DMS 273 (cell line): ENCODE measurements around the gene ZMYND19.
"Not testable (repeated sequence)": the region's sequence is repeated elsewhere in the genome, so short reads cannot be mapped to it uniquely, and the experiment has no call there.

Experiments
- DNase-seq: peaks from one replicate; lab custom pipeline; 2025; ENCODE audit not compliant: unreplicated experiment; lab: John Stamatoyannopoulos, UW

The ZMYND19 gene

GRCh38 chr9:137589441-137590122 is 730 bp downstream of the ZMYND19 start:
- DNase-seq, result peak; percentile 43

GRCh38 chr9:137588891-137589290 is 1.4 kb downstream of the ZMYND19 start:
- DNase-seq, result no peak

- no peak for DNase-seq
These were observed 2.0 kb downstream of the ZMYND19 start for GRCh38 chr9:137588311-137588710.

- DNase-seq, result no peak
These were observed 3.5 kb downstream of the ZMYND19 start for GRCh38 chr9:137586854-137587253.

- no peak for DNase-seq
These were observed 6.4 kb downstream of the ZMYND19 start for GRCh38 chr9:137583957-137584356.

GRCh38 chr9:137583347-137583746 is 7.0 kb downstream of the ZMYND19 start:
- no peak for DNase-seq

GRCh38 chr9:137582286-137582860 is 7.9 kb downstream of the ZMYND19 start:
- DNase-seq, result peak; percentile 69

- no peak for DNase-seq
These were observed 8.7 kb downstream of the ZMYND19 start for GRCh38 chr9:137581361-137582285.

GRCh38 chr9:137580954-137581322 is 9.4 kb downstream of the ZMYND19 start:
- DNase-seq, result no peak

- DNase-seq, result no peak
These were observed 9.9 kb downstream of the ZMYND19 start for GRCh38 chr9:137580209-137580953.

- no peak for DNase-seq
These were observed 11.1 kb downstream of the ZMYND19 start for GRCh38 chr9:137579259-137579604.

GRCh38 chr9:137578518-137579258 is 11.6 kb downstream of the ZMYND19 start, which contains the start of gene DPH7:
TSS of gene DPH7 (minus strand) at chr9:137578925. CDS start at chr9:137578777, 148 bp downstream.
- peak; percentile 97 for DNase-seq

- no peak for DNase-seq
These were observed 14.4 kb downstream of the ZMYND19 start for GRCh38 chr9:137575716-137576411.

- DNase-seq, result no peak
These were observed 15.0 kb downstream of the ZMYND19 start for GRCh38 chr9:137575364-137575715.

- no peak for DNase-seq
These were observed 16.1 kb downstream of the ZMYND19 start for GRCh38 chr9:137574192-137574591.

GRCh38 chr9:137570566-137570965 is 19.7 kb downstream of the ZMYND19 start:
- no peak for DNase-seq

- DNase-seq, result no peak
These were observed 20.6 kb downstream of the ZMYND19 start for GRCh38 chr9:137569609-137570203.

GRCh38 chr9:137568445-137568844 is 21.9 kb downstream of the ZMYND19 start:
- DNase-seq, result not testable (repeated sequence)

- DNase-seq, result no peak
These were observed 25.4 kb downstream of the ZMYND19 start for GRCh38 chr9:137564817-137565411.
